Fibroblast of upper back skin (primary cell): Measurements from ENCODE around the gene TOX4.
"Not testable (repeated sequence)": the region's sequence is repeated elsewhere in the genome, so short reads cannot be mapped to it uniquely, and the experiment has no call there.

Source experiments
- DNase-seq: peaks from one replicate; pipeline ENCODE4 v3.0.0-alpha.2; 2013

TOX4 gene

DNA sequence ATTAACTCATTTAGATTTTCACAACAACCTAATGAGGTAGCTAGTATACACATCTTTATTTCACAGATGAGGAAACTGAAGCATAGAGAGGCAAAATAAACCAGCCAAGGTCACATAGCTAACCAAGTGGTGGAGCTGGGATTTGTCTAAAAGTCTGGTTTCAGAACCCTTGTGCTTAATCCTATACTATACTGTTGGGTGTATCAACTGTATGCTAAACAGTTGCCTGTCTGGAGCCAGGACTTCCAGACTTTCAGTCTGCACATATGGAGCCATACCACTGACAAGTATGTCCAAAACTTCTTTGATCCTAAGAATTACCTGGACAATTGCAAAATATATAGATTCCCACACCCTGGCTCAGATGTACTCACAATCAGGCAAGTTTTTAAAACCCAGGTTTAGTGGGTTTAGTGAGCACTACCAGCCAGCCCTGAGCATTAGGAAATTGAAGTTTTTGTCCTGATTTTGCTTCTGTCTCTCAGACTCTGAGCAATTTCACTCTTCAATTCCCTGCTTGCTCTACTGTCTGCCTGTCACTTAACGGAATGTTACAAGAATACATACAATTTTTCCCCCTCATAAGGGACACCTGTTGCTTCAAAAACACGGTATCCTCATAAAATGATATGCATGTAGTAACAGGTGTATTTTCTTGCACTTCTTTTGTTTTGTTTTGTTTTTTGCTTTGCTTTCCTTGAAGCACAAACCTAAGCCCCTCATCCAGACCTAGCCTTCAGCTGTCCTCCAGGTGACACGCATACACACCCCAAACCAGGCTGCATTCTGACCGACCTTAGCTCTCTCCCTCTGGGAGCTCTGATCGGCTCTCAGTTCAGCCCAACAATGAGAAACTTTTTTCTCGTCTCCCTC, 58.8 kb downstream of the TOX4 start:
- no peak for DNase-seq

DNA sequence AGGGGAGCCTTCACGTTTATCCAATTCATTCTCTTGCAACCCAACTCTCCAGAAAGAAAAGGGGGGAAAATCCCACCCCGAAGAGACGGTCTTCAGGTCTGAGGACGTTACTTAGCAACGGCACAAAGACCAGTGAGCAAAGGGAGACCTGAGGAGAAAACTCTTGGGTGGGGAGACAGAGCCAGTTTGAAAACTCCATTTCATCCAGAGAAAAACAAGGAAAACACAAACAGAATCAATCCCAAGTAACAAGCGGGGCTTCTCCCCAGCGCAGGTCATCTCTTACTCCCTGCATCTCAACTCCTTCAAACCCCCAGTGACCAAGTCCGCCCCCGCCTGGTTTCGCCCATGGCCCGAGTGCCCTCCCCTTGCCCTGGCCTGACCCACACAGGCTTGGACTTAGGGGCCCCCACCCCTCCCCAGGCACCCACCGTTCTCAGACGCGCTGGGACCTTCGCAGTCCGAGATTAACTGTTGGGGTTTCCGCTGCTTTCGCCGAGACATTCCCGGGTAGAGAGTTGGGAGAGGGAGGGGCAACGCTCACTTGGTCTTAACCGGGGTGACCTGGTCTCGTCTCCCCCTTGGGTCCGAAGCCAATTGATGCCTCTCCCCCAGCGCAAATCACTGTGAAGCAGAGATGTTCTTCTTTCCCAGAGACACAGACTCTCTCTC, 59.6 kb downstream of the TOX4 start:
- DNase-seq = no peak

DNA sequence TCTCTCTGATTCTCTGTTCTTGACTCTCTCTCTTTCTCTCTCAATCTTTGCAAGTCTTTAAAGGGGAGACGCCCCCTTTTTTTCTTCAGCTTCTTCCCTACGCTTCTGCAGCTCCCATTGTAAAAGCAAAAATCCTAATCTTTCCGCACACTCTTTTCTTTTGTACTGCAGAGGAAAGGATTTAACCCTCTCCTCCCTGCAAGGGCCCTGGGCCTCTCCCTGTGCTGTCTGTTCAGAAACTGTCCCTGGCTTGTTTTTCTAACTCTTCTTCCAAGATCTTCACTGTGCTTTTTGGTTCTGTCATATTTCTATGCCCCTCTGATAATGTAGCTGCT, 60.1 kb downstream of the TOX4 start:
- no peak for DNase-seq

DNA sequence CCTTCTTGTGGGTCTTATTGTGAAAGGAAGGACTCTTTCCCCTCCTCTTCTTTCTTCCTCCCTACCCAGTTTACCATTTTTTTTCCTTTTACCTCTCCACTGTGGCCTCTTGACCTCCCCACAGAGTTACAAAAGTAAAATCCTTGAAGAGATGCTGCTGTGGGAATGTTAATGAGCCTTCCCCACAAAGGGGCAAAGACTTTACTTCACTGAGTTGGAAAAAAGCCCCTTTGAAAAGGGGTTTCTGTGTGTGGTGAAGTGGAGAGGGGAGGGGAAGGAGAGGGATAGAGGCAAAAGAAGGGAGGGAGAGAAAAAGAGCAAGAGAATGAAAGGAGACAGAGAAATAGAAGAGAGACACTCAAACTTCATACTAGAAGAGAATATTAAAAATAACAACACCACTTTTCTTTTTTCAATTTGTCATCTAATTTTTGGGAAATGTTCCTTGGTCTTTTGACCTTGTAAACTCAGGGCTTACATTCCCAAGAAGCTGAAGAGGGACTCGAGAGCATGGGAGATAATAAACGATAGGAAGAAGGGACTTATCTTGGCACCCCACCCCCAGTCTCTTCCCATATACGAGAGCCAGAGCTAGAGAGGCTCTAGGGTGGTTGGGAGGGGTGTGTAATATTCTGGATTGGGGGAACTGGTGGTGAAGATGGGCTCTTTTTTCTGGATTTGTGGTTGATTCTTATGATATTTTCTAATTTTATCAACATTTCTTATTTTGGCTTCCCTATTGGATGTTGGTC, 62.4 kb downstream of the TOX4 start:
- DNase-seq = no peak

DNA sequence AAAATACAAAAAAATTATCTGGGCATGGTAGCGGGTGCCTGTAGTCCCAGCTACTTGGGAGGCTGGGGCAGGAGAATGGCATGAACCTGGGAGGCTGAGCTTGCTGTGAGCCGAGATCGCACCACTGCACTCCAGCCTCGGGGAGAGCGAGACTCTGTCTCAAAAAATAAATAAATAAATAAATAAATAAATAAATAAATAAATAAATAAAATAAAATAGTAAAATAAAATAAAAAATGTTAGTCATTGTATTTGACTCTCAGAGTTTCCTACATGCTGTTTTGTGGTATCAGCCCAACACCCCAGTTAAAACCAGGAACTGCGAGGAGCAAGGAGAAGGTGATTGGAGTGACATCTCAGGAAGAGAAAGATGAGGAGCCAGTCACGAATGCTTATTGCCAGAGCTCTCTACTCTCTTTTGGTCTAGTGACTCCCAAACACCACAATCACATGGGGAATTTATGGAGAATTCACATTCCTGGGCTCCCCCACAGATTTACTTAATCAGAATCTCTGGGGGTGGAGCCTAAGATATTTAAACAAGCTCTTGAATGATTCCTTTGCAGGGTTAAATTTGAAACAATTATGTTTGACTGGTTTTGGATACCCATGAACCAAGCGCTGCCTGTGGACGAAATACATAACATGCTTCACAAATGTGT, 64.5 kb downstream of the TOX4 start:
- DNase-seq = no peak

DNA sequence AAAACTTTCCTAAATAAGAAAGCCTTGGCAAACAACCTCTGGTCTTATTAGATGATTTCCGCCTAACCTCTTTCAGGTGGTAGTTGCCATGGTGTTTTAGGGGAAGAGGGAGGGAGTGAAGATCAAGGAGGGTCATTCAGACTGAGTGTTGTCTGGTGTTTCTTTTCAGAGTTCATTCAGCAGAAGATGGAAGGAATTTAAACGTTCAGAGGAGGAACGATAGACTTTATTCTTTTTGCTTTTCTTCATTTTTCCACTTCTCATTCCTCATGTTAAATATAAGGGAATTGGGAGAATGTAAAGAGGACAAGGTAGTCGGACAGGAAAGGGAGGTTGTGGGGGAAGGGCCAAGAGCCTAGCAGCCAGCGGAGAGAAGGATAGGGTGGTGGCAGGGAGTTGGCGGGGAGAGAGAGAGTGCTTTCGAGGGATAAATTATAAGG, 66.5 kb downstream of the TOX4 start:
- no peak for DNase-seq

DNA sequence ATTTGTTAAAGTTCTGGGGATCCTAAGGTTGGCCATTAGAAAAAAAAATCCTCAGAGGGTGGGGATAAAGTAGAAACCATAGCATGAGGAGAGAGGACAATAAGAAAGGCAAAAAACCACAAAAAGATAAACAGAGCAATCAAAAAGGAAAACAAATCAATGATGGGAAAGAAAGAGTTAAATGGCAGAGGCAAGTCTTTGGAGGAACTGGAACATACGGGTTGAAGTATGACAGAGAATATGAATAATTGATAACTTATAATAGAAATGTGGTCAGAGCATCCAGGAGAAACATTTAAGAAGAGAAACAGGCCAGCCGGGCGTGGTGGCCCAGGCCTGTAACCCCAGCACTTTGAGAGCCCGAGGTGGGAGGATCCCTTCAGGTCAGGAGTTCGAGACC, 67.0 kb downstream of the TOX4 start:
- DNase-seq = no peak

DNA sequence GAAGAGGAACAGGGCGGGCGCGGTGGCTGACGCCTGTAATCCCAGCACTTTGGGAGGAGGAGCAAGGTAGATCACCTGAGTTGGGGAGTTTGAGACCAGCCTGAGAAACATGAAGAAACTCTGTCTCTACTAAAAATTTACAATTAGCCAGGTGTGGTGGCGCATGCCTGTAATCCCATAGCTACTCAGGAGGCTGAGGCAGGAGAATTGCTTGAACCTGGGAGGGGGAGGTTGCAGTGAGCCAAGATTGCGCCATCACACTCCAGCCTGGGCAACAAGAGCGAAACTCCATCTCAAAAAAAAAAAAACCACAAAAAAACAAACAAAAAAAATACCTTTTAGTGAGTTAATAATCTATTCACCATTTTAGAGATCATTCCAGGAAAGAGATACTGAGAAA, 67.6 kb downstream of the TOX4 start:
- DNase-seq = not testable (repeated sequence)
